IgD-negative memory B cell (primary cell): ENCODE data around the gene RND3. TPM values are rescaled to one million over a fixed set of nuclear protein-coding genes. Genes with fewer than 3 reads are reported as not detected.

ENCODE experiments used
- H3K27ac Mint-ChIP-seq, 3 donors: one replicate each; pipeline ENCODE4 v1.8.0; 2020 to 2022; ENCODE audit warnings: mild to moderate bottlenecking in 3 of 3, mixed read lengths in 3 of 3, moderate library complexity in 1 of 3
- H3K27me3 Mint-ChIP-seq: one replicate; pipeline ENCODE4 v1.8.0; 2021; ENCODE audit warnings: mixed read lengths
- H3K36me3 Mint-ChIP-seq: one replicate; pipeline ENCODE4 v1.8.0; 2020; ENCODE audit warnings: mild to moderate bottlenecking, mixed read lengths
- H3K4me1 Mint-ChIP-seq, 3 donors: one replicate each; pipeline ENCODE4 v1.8.0; 2020 to 2022; ENCODE audit warnings: mixed read lengths in 3 of 3, mild to moderate bottlenecking in 1 of 3
- H3K4me3 Mint-ChIP-seq, 4 donors: one replicate each; pipeline ENCODE4 v1.8.0; 2020 to 2022; ENCODE audit warnings: mild to moderate bottlenecking in 4 of 4, mixed read lengths in 4 of 4, moderate library complexity in 3 of 4
- H3K9me3 Mint-ChIP-seq, 3 donors: one replicate each; pipeline ENCODE4 v1.8.0; 2020 to 2021; ENCODE audit warnings: mixed read lengths in 3 of 3, mild to moderate bottlenecking in 1 of 3
- polyA plus RNA-seq: library from polyadenylated mRNA; unstranded; fragments of 300-500 nt; fragmentation: Illumina TruSeq; gene quantifications from one replicate; pipeline ENCODE4 v1.2.3, GENCODE V29; 2021

The RND3 gene
- polyA plus RNA-seq, 1 donor from 2014 or later: not detected

GRCh38 chr2:150449856-150450255 is 37.6 kb downstream of the RND3 start:
- H3K4me1 Mint-ChIP-seq: no peaks in the 10 kb centered on the region
- no peaks in the 10 kb centered on the region for H3K36me3 Mint-ChIP-seq
- H3K9me3 Mint-ChIP-seq: peaks cover 0 to 12% (median 2%) of the 10 kb centered on the region in 3 donors
- H3K27me3 Mint-ChIP-seq: no peaks in the 10 kb centered on the region
- H3K27ac Mint-ChIP-seq: no peak overlapping the region
- no peak overlapping the region for H3K4me3 Mint-ChIP-seq

GRCh38 chr2:150445398-150445797 is 42.1 kb downstream of the RND3 start:
- H3K27ac Mint-ChIP-seq: no peak overlapping the region
- no peaks in the 10 kb centered on the region for H3K36me3 Mint-ChIP-seq
- H3K4me3 Mint-ChIP-seq: no peak overlapping the region
- peaks cover 0 to 1% (median 0%) of the 10 kb centered on the region in 3 donors for H3K4me1 Mint-ChIP-seq
- no peaks in the 10 kb centered on the region for H3K27me3 Mint-ChIP-seq
- H3K9me3 Mint-ChIP-seq: peaks cover 0 to 2% (median 2%) of the 10 kb centered on the region in 3 donors

- H3K36me3 Mint-ChIP-seq: no peaks in the 10 kb centered on the region
- H3K9me3 Mint-ChIP-seq: peaks cover 0 to 2% (median 2%) of the 10 kb centered on the region in 3 donors
- H3K27ac Mint-ChIP-seq: no peak overlapping the region
- H3K27me3 Mint-ChIP-seq: no peaks in the 10 kb centered on the region
- H3K4me1 Mint-ChIP-seq: peaks cover 0 to 1% (median 0%) of the 10 kb centered on the region in 3 donors
- H3K4me3 Mint-ChIP-seq: no peak overlapping the region
Observed at GRCh38 chr2:150442484-150442883, 45.0 kb downstream of the RND3 start.

- Mint-ChIP-seq H3K27ac (no peak overlapping the region), H3K4me1 (peaks cover 0 to 1% (median 0%) of the 10 kb centered on the region in 3 donors), H3K27me3 (no peaks in the 10 kb centered on the region), H3K4me3 (no peak overlapping the region), H3K36me3 (no peaks in the 10 kb centered on the region), H3K9me3 (peaks cover 5 to 6% (median 5%) of the 10 kb centered on the region in 3 donors)
Observed at GRCh38 chr2:150441784-150442183, 45.7 kb downstream of the RND3 start.

- no peaks in the 10 kb centered on the region for H3K36me3 Mint-ChIP-seq
- no peak overlapping the region for H3K27ac Mint-ChIP-seq
- no peaks in the 10 kb centered on the region for H3K27me3 Mint-ChIP-seq
- H3K4me1 Mint-ChIP-seq: peaks cover 0 to 1% (median 0%) of the 10 kb centered on the region in 3 donors
- H3K9me3 Mint-ChIP-seq: peaks cover 6 to 9% (median 7%) of the 10 kb centered on the region in 3 donors
- no peak overlapping the region for H3K4me3 Mint-ChIP-seq
Observed at GRCh38 chr2:150441226-150441625, 46.2 kb downstream of the RND3 start.

- Mint-ChIP-seq H3K27ac (no peak overlapping the region), H3K9me3 (peaks cover 6 to 10% (median 7%) of the 10 kb centered on the region in 3 donors), H3K36me3 (no peaks in the 10 kb centered on the region), H3K4me3 (no peak overlapping the region), H3K4me1 (peaks cover 0 to 1% (median 0%) of the 10 kb centered on the region in 3 donors), H3K27me3 (no peaks in the 10 kb centered on the region)
Observed at GRCh38 chr2:150438654-150439053, 48.8 kb downstream of the RND3 start.

- Mint-ChIP-seq H3K36me3 (no peaks in the 10 kb centered on the region), H3K4me1 (no peaks in the 10 kb centered on the region), H3K4me3 (no peak overlapping the region), H3K9me3 (peaks cover 5 to 10% (median 7%) of the 10 kb centered on the region in 3 donors), H3K27me3 (no peaks in the 10 kb centered on the region), H3K27ac (no peak overlapping the region)
Observed at GRCh38 chr2:150438041-150438440, 49.4 kb downstream of the RND3 start.

- Mint-ChIP-seq H3K4me3 (no peak overlapping the region), H3K9me3 (peaks cover 3 to 8% (median 7%) of the 10 kb centered on the region in 3 donors), H3K4me1 (no peaks in the 10 kb centered on the region), H3K27me3 (no peaks in the 10 kb centered on the region), H3K36me3 (no peaks in the 10 kb centered on the region), H3K27ac (no peak overlapping the region)
Observed at GRCh38 chr2:150432312-150432625, 55.2 kb downstream of the RND3 start.

GRCh38 chr2:150431561-150432311 is 55.7 kb downstream of the RND3 start:
- Mint-ChIP-seq H3K27me3 (no peaks in the 10 kb centered on the region), H3K36me3 (no peaks in the 10 kb centered on the region), H3K4me3 (no peak overlapping the region), H3K27ac (no peak overlapping the region), H3K9me3 (peaks cover 0 to 10% (median 2%) of the 10 kb centered on the region in 3 donors), H3K4me1 (peaks cover 0 to 2% (median 0%) of the 10 kb centered on the region in 3 donors)

- Mint-ChIP-seq H3K9me3 (peaks cover 0 to 3% (median 0%) of the 10 kb centered on the region in 3 donors), H3K27me3 (no peaks in the 10 kb centered on the region), H3K4me3 (peak overlapping the region in 1 of 4 donors; percentile 12), H3K27ac (no peak overlapping the region), H3K36me3 (no peaks in the 10 kb centered on the region), H3K4me1 (peaks cover 0 to 2% (median 0%) of the 10 kb centered on the region in 3 donors)
Observed at GRCh38 chr2:150429384-150429961, 58.0 kb downstream of the RND3 start.

- Mint-ChIP-seq H3K4me1 (peaks cover 0 to 2% (median 0%) of the 10 kb centered on the region in 3 donors), H3K27ac (no peak overlapping the region), H3K9me3 (peaks cover 0 to 3% (median 0%) of the 10 kb centered on the region in 3 donors), H3K4me3 (no peak overlapping the region), H3K36me3 (no peaks in the 10 kb centered on the region), H3K27me3 (peaks cover 1% of the 10 kb centered on the region)
Observed at GRCh38 chr2:150428641-150429040, 58.8 kb downstream of the RND3 start.

GRCh38 chr2:150427298-150427697 is 60.2 kb downstream of the RND3 start:
- Mint-ChIP-seq H3K4me3 (no peak overlapping the region), H3K27ac (no peak overlapping the region), H3K4me1 (peaks cover 0 to 2% (median 0%) of the 10 kb centered on the region in 3 donors)

GRCh38 chr2:150426724-150427123 is 60.7 kb downstream of the RND3 start:
- Mint-ChIP-seq H3K27me3 (peaks cover 1% of the 10 kb centered on the region), H3K9me3 (peaks cover 0 to 3% (median 0%) of the 10 kb centered on the region in 3 donors), H3K4me1 (peaks cover 0 to 2% (median 0%) of the 10 kb centered on the region in 3 donors), H3K4me3 (no peak overlapping the region), H3K27ac (no peak overlapping the region), H3K36me3 (no peaks in the 10 kb centered on the region)

More at GRCh38 chr2:150427298-150427697, 60.2 kb downstream of the RND3 start:
- Mint-ChIP-seq H3K27me3 (peaks cover 1% of the 10 kb centered on the region), H3K9me3 (peaks cover 0 to 3% (median 0%) of the 10 kb centered on the region in 3 donors), H3K36me3 (no peaks in the 10 kb centered on the region)

- Mint-ChIP-seq H3K27me3 (peaks cover 1% of the 10 kb centered on the region), H3K9me3 (peaks cover 0 to 3% (median 0%) of the 10 kb centered on the region in 3 donors), H3K4me3 (no peak overlapping the region), H3K27ac (no peak overlapping the region), H3K4me1 (peaks cover 0 to 2% (median 0%) of the 10 kb centered on the region in 3 donors), H3K36me3 (no peaks in the 10 kb centered on the region)
Observed at GRCh38 chr2:150426315-150426714, 61.2 kb downstream of the RND3 start.

- Mint-ChIP-seq H3K36me3 (no peaks in the 10 kb centered on the region), H3K27ac (no peak overlapping the region), H3K27me3 (peaks cover 1% of the 10 kb centered on the region), H3K9me3 (peaks cover 0 to 3% (median 0%) of the 10 kb centered on the region in 3 donors), H3K4me1 (peaks cover 0 to 2% (median 0%) of the 10 kb centered on the region in 3 donors), H3K4me3 (no peak overlapping the region)
Observed at GRCh38 chr2:150425121-150425955, 62.1 kb downstream of the RND3 start.
